GM12864 (cell line): ENCODE results near the gene FRMPD1.

Experiments used
- DNase-seq: peaks from one replicate; pipeline ENCODE4 v3.0.0-alpha.2; 2011; ENCODE audit warnings: low read depth
- H3K4me3 ChIP-seq: 2 replicates; pipeline ENCODE4 v1.5.1; 2011; ENCODE audit warnings: mild to moderate bottlenecking, low read depth, low read length, control low read depth
- TF ChIP-seq, protein P1 (sequence below): IDR thresholded peaks from 2 replicates; pipeline ENCODE4 v1.5.1; 2011; ENCODE audit warnings: low read depth, mild to moderate bottlenecking, moderate library complexity, low read length, control low read depth, inconsistent platforms; ENCODE audit errors: missing control alignments

FRMPD1 gene

DNA sequence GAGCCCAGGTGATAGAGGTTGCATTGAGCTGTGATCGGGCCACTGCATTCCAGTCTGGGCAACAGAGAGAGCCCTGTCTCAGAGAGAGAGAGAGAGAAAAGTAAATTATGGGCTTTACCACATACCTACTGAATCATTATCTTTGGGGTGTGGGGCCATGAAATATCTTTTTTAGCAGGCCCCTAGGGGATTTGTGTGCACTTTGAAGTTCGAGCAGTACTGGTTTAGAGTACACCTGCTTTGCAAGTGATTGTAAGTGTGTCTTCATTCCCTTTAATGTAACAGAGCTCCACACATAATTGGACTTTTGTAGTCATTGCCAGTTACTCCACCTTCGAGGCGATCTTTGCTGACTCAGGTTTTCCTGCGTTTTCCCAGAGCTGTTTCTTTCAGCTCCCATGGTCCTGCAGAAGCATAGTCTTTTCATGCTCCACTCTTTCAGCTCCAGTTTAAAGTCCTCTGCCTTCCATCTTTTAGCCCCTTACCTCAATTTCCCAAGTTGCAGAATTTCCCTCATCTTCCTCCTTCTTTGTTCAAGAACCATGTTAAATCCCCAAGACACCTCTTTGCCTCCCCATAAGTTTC is 24.0 kb upstream of the FRMPD1 start:
- H3K4me3 ChIP-seq = no peak overlapping the region
- no peak for DNase-seq
- TF ChIP-seq, protein P1, sequence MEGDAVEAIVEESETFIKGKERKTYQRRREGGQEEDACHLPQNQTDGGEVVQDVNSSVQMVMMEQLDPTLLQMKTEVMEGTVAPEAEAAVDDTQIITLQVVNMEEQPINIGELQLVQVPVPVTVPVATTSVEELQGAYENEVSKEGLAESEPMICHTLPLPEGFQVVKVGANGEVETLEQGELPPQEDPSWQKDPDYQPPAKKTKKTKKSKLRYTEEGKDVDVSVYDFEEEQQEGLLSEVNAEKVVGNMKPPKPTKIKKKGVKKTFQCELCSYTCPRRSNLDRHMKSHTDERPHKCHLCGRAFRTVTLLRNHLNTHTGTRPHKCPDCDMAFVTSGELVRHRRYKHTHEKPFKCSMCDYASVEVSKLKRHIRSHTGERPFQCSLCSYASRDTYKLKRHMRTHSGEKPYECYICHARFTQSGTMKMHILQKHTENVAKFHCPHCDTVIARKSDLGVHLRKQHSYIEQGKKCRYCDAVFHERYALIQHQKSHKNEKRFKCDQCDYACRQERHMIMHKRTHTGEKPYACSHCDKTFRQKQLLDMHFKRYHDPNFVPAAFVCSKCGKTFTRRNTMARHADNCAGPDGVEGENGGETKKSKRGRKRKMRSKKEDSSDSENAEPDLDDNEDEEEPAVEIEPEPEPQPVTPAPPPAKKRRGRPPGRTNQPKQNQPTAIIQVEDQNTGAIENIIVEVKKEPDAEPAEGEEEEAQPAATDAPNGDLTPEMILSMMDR = no peak

DNA sequence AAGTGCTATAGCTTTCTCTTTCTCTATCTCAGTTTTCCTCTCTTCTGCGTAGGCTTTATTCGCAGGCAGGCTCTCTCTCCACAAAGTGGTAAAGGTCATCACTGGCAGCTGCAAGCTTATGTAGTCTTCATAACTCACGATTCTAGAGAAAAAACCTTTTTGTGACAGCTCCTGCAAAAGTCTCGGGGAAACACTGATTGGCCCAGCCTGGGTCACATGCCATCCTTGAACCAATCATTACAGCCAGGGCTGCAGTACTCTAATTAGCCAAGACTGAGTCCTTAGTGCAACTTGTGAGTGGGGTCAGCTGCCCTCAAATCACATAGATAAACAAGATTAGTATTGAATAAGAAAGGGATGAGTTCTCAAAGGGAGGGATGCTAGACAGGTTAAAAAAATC is 18.3 kb upstream of the FRMPD1 start:
- TF ChIP-seq, protein P1 = no peak
- no peak for DNase-seq
- H3K4me3 ChIP-seq = no peak overlapping the region

DNA sequence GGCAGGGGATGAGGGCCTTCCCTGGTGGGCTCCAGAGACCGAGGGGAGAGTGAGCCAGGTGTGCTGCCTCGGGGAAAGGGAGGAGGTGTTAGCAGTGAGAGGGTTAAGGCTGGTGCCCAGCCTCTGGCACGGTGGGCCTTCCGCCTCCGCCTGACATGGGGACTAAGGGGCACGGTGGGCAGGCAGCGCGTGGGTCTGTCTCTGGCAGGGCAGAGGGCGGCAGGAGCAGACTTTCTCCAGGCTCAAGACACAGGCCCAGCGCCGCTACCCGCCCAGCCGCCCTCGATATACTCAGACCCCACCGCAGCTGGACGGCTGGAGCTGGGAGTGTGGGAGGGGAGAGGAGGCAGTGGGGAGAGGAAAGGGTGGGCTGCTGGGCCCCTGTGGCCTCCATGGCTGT is 14.9 kb upstream of the FRMPD1 start:
- no peak overlapping the region for H3K4me3 ChIP-seq
- no peak for DNase-seq
- TF ChIP-seq, protein P1 = no peak

DNA sequence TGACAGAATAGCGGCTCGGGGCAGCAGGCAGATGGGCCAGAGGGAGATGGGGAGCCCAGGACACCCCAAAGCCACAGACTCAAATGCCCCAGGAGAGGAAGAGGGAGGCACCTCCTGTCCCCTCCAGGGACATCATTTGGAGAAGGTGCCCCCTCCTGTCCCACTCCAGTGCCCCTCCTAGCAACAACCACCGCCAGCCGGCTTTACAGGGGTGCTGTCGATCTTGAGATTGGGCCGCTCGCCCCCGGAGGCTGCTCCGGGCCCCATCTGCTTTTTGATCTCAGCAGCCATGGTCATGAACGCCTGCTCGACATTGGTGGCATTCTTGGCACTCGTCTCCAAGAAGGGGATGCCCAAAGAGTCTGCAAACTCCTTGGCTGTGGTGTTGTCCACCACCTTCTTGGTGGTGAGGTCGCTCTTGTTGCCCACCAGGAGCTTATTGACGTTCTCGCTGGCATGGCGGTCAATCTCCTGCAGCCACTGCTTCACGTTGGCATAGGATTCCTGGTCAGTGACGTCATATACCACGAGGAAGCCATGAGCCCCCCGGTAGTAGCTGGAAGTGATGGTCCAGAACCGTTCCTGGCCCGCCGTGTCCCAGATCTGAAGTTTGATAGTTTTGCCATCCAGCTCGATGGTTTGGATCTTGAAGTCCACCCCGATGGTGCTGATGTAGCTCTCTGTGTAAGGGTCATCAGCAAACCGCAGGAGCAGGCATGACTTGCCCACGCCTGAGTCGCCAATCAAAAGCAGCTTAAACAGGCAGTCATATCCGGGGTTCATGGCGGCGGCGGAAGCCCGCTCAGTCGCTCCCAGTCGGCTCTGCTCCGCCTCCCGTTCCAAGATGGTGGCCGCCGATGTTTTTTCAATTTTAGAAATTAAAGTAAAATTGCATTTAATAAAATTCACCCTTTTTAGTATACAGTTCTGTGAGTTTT is 14.0 kb upstream of the FRMPD1 start:
- H3K4me3 ChIP-seq = no peak overlapping the region
- no peak for DNase-seq
- TF ChIP-seq, protein P1 = no peak

DNA sequence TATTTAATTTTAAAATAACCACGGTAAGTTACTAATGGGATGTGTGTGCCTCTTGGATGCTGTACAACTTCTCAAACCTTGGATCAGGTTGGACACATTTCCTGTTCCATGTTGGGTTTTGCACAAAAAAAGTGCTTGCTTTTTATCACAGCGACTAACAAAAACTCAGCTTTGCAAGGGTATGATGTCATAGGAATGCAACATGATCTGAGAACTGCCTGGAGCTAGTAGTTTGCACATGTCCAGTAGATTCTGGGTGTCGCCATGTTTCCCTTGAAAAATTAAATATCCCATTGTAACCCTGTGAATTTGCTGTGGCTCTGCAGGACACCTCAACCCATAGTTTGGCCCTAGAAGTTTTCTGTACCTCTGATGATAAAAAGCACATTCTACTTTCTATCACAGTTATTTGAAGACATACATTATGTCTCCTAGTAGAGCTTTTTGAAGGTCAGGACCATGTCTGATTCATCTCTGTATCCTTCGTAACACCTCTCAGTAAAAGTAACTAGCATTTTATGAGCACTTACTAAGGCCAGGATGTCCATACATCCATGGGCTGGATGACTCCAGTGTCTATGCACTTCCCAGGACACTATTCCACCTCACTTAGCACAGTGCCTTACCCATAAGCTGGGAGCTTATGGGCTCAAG is 11.5 kb upstream of the FRMPD1 start:
- TF ChIP-seq, protein P1 = no peak
- no peak overlapping the region for H3K4me3 ChIP-seq
- no peak for DNase-seq

DNA sequence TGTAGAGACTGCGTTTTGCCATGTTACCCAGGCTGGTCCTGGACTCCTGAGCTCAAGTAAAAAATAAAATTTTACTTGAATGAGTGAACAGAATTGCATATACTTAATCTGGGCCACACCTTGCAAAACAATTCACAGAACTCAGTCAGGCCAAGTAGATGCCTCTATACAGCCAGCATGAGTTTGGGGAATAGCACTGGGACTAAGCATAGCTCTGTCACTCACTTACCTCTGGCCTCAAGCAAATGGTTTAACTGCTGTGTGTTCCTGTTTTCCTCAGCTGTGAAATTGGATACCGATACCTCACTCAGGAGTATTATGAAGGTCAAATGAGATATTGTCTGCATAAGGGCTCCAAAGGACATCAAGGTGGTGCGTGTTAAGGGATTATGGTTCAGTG is 10.9 kb upstream of the FRMPD1 start:
- DNase-seq = no peak
- TF ChIP-seq, protein P1 = no peak
- H3K4me3 ChIP-seq = no peak overlapping the region
